ENCODE measurements around the gene SLC25A30. TPM values are rescaled to one million over a fixed set of nuclear protein-coding genes. Genes with fewer than 3 reads are reported as not detected.
"Not testable (repeated sequence)": the region's sequence is repeated elsewhere in the genome, so short reads cannot be mapped to it uniquely, and the experiment has no call there.

SLC25A30 gene
- total RNA-seq, 2 experiments from 2014 or later: 22.0 to 23.8 TPM

GRCh38 chr13:45377314-45377713 lies 40.9 kb downstream of the SLC25A30 start:
- POLR2A ChIA-PET, CTCF ChIA-PET: not testable (repeated sequence)

DNA sequence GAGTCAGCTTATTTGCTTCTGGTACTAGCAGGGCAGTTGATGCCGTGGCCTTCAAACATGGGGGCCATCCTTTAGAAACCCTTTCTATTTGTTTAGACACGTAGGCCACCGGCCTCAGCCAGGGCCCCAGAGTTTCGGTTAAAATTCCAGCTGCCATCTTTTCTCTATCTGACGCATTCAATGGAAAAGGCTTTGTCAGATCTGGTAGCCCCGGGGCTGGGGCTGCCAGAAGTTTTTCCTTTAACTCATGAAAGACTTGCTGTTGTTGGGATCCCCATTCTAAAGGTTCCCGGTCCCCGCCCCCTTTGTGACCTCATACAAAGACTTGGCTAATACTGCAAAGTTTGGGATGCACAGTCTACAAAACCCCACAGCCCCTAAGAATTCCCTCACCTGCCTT lies 41.5 kb downstream of the SLC25A30 start:
- CTCF ChIA-PET, POLR2A ChIA-PET: not testable (repeated sequence)

- ChIA-PET CTCF (no interaction called here), POLR2A (no interaction called here)
Measured at GRCh38 chr13:45374917-45375316, 43.3 kb downstream of the SLC25A30 start.

DNA sequence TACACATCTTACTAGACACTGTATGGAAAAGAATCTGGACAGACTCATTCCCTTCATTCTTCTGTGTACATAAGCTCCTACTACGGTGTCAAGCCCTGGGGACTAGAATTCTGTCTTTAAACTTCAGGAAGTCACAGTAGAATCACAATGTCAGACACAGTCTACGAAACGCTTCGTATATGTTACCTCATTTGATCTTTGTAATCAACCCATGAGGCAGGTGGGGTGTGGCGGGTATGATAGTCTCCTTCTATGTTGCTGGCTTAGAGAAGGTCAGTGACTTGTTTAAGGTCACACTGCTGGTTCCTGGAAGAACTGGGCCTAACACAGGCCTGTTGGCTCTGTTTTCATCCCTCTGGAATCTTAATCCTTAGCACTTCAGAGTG lies 45.0 kb downstream of the SLC25A30 start:
- CTCF ChIA-PET: interaction anchor here (1.0 kb wide), 1 partner anchor 23 kb away, joined by 3 read pairs; no protein-coding TSS in a partner anchor
- POLR2A ChIA-PET: no interaction called here

- CTCF ChIA-PET: interaction anchor here (0.7 to 3.9 kb wide), 9 partner anchors 14 to 140 kb away, joined by 3 to 30 read pairs (median 5); no protein-coding TSS in a partner anchor
- POLR2A ChIA-PET: no interaction called here
Measured at GRCh38 chr13:45372189-45373161, 45.7 kb downstream of the SLC25A30 start.

- POLR2A ChIA-PET: interaction anchor here (1.6 kb wide), 1 partner anchor 29 kb away, joined by 3 read pairs; no protein-coding TSS in a partner anchor
- CTCF ChIA-PET: interaction anchor here (0.5 to 3.9 kb wide), 15 partner anchors 11 to 141 kb away, joined by 3 to 30 read pairs (median 3); partner anchors contain the start of gene SLC25A30
Measured at GRCh38 chr13:45370922-45371406, 47.2 kb downstream of the SLC25A30 start.

- POLR2A ChIA-PET: no interaction called here
Measured at GRCh38 chr13:45369116-45369515, 49.1 kb downstream of the SLC25A30 start.

GRCh38 chr13:45368571-45368970 lies 49.6 kb downstream of the SLC25A30 start:
- ChIA-PET POLR2A (no interaction called here), CTCF (interaction anchor here (1.8 kb wide), 1 partner anchor 27 kb away, joined by 7 read pairs; no protein-coding TSS in a partner anchor)

More at GRCh38 chr13:45369116-45369515, 49.1 kb downstream of the SLC25A30 start:
- CTCF ChIA-PET: interaction anchor here (1.5 to 3.9 kb wide), 2 partner anchors 25 to 102 kb away, joined by 3 to 30 read pairs; no protein-coding TSS in a partner anchor

DNA sequence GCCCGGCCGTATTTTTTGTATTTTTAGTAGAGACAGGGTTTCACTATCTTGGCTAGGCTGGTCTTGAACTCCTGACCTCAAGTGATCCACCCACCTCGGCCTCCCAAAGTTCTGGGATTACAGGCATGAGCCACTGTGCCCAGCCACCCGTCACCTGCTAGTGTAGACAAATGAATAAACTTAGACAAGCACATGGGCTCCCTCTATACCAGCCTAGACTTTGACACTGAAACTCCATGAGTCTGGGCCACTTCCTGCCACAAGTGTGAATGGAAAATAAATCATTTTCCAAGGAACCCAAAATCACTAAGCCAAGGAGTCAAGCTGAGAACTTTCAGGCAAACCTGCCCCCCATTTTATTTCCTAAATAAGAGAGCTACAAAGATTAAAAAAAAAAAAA lies 50.2 kb downstream of the SLC25A30 start:
- POLR2A ChIA-PET: interaction anchor here (0.7 to 1.1 kb wide), 3 partner anchors 27 to 109 kb away, joined by 3 to 11 read pairs (median 4); partner anchors contain the start of gene TPT1
- CTCF ChIA-PET: interaction anchor here (0.5 to 1.8 kb wide), 3 partner anchors 28 to 1184 kb away, joined by 4 to 7 read pairs (median 5); no protein-coding TSS in a partner anchor

GRCh38 chr13:45367358-45367757 lies 50.8 kb downstream of the SLC25A30 start:
- CTCF ChIA-PET: interaction anchor here (0.5 to 1.8 kb wide), 4 partner anchors 28 to 1185 kb away, joined by 4 to 7 read pairs (median 4); no protein-coding TSS in a partner anchor
- POLR2A ChIA-PET: interaction anchor here (0.7 to 1.1 kb wide), 4 partner anchors 27 to 110 kb away, joined by 3 to 11 read pairs (median 4); partner anchors contain the start of genes SLC25A30 and TPT1

- ChIA-PET POLR2A (no interaction called here), CTCF (no interaction called here)
Measured at GRCh38 chr13:45365558-45365885, 52.7 kb downstream of the SLC25A30 start.

DNA sequence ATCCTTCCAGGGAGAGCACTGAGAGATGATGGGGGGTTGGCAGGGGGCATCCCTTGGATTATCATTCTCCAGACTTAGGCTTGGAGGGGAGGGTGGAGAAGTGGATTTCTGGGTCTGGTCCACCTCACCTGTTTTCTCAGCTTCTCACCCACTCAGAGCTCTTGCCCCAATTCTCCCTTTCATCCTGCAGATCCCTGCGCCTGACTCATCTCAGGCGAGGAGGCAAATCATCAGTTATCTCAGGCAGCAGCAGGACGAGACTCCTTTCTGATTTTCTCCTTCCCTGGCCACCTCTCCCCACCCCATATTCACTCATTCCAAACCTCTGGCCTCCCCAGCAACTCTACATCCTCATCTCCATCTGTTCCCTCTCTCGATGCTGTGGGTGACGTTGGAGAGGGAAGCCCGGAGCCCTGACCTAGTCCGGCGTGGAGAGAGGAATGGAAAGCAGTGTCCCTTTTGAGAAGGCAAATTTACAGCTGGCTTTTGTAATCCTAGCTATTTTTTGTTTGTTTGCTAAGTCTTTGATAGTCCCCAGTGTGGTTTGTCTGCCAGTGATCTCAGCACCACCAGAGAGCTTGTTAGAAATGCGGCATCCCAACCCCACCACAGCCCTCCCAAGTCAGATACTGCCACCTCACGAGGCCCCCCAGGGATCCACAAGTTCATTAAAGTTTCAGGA lies 53.2 kb downstream of the SLC25A30 start:
- ChIA-PET CTCF (interaction anchor here (0.5 kb wide), 1 partner anchor 303 kb away, joined by 3 read pairs; no protein-coding TSS in a partner anchor), POLR2A (no interaction called here)

- ChIA-PET CTCF (no interaction called here), POLR2A (no interaction called here)
Measured at GRCh38 chr13:45362939-45363338, 55.2 kb downstream of the SLC25A30 start.

GRCh38 chr13:45361596-45362206 lies 56.5 kb downstream of the SLC25A30 start:
- ChIA-PET CTCF (interaction anchor here (0.7 kb wide), 1 partner anchor 20 kb away, joined by 3 read pairs; no protein-coding TSS in a partner anchor), POLR2A (no interaction called here)

GRCh38 chr13:45356966-45357672 lies 61.1 kb downstream of the SLC25A30 start:
- ChIA-PET CTCF (no interaction called here), POLR2A (interaction anchor here (0.7 kb wide), 1 partner anchor 18 kb away, joined by 3 read pairs; no protein-coding TSS in a partner anchor)

- ChIA-PET POLR2A (interaction anchor here (0.6 kb wide), 1 partner anchor 8 kb away, joined by 3 read pairs; no protein-coding TSS in a partner anchor), CTCF (no interaction called here)
Measured at GRCh38 chr13:45353895-45354294, 64.3 kb downstream of the SLC25A30 start.

GRCh38 chr13:45352031-45352430 lies 66.1 kb downstream of the SLC25A30 start:
- ChIA-PET CTCF (no interaction called here), POLR2A (no interaction called here)

DNA sequence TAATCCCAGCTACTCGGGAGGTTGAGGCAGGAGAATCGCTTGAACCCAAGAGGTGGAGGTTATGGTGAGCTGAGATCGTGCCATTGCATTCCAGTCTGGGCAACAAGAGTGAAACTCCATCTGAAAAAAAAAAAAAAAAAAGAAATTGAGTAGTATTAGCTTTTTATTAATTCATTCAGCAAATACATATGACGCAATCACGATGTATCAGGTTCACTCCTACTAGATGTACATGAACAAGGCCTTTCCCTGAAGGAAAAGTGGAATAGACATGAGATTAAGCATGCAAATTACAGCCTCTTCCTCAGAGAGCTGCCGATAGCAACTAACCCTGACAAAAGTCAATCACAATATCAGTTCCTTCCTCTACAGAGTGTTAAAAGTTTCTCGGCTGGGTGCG lies 68.0 kb downstream of the SLC25A30 start:
- POLR2A ChIA-PET: interaction anchor here (0.5 to 0.6 kb wide), 2 partner anchors 19 to 240 kb away, joined by 3 read pairs; no protein-coding TSS in a partner anchor
- CTCF ChIA-PET: interaction anchor here (0.6 to 0.8 kb wide), 2 partner anchors 23 to 125 kb away, joined by 3 read pairs; no protein-coding TSS in a partner anchor

Data from activated CD8-positive, alpha-beta memory T cell treated with anti-CD3 and anti-CD28 coated beads for 36 hours (primary cell).